ENCODE data around the gene MPI. TPM values are rescaled to one million over a fixed set of nuclear protein-coding genes. Genes with fewer than 3 reads are reported as not detected.

Gene MPI
- total and polyA plus RNA-seq, 10 of the 15 experiments (the other 5 are each of a cell fraction or from before 2014, with no cell fraction given): 35.6 to 93.9 (median 44.1) TPM

GRCh38 chr15:74864296-74864695 lies 25.5 kb upstream of the MPI start:
- peaks cover 12% of the 10 kb centered on the region for H3K9me3 ChIP-seq (replicated peaks; ENCODE audit: control insufficient read depth, insufficient read depth, low read length)
- ChIA-PET CTCF (no interaction called here), SMC1A (ENCODE audit: uncharacterized antibody, unreplicated experiment) (no interaction called here), POLR2A (interaction anchor here (0.6 to 1.2 kb wide), 3 partner anchors 22 to 724 kb away, joined by 3 to 6 read pairs (median 3); partner anchors contain the start of gene FAM219B), RAD21 (ENCODE audit: unreplicated experiment) (interaction anchor here (0.5 to 0.7 kb wide), 2 partner anchors 37 to 486 kb away, joined by 3 to 4 read pairs; no protein-coding TSS in a partner anchor)
- FAIRE-seq (no peak), DNase-seq (ENCODE audit: low read depth, low spot score) (no peak), ATAC-seq (no peak)
- H3K4me1 ChIP-seq (ENCODE audit: control insufficient read depth, insufficient read depth, low read length): peaks cover 30% of the 10 kb centered on the region
- H3K9ac ChIP-seq (ENCODE audit: control insufficient read depth, insufficient read depth, low read length): no peak overlapping the region
- 91% methylated on average over 6 of the region's 6 CpGs for WGBS (ENCODE audit: insufficient coverage, insufficient replicate concordance, low lambda C conversion rate, missing lambda C conversion rate)
- no peak overlapping the region for H3K4me3 ChIP-seq
- peaks cover 62% of the 10 kb centered on the region for H3K79me2 ChIP-seq (ENCODE audit: control insufficient read depth, insufficient read depth, low read length)
- peaks cover 3% of the 10 kb centered on the region; the same call in 1 of the 2 replicates for H4K20me1 ChIP-seq (ENCODE audit: control insufficient read depth, insufficient read depth)
- in situ Hi-C loops (cut with MboI): no loop called here
- no peak for TF ChIP-seq SMAD5 (IDR thresholded peaks at IDR 0.05; ENCODE audit: low read depth)
- TF ChIP-seq MEF2B (IDR thresholded peaks at IDR 0.05; ENCODE audit: partially characterized antibody, poor library complexity, severe bottlenecking): no peak
- TF ChIP-seq BRCA1 (IDR thresholded peaks at IDR 0.05; ENCODE audit: low read depth, low read length): no peak
- no peak for TF ChIP-seq ZBED1 (IDR thresholded peaks at IDR 0.05; ENCODE audit: borderline replicate concordance)
- TF ChIP-seq IKZF1 (conservative IDR thresholded peaks at IDR 0.05): no peak
- no peak for TF ChIP-seq BCL11A (IDR thresholded peaks at IDR 0.05; ENCODE audit: low read depth, low read length)
- no peak for TF ChIP-seq POLR2AphosphoS5 (IDR thresholded peaks at IDR 0.05; ENCODE audit: low read length)
- no peak for TF ChIP-seq HSF1 (IDR thresholded peaks at IDR 0.05; ENCODE audit: low read depth, low read length)
- TF ChIP-seq PAX8 (IDR thresholded peaks at IDR 0.05): no peak
- intact Hi-C loops (cut with micrococcal nuclease; ENCODE audit: unreplicated experiment): no loop called here
- H3K4me2 ChIP-seq (ENCODE audit: control insufficient read depth, insufficient read depth): no peak overlapping the region
- no peak overlapping the region for H2AFZ ChIP-seq (ENCODE audit: control insufficient read depth, low read depth, low read length)
- H3K27me3 ChIP-seq (replicated peaks in 1 of 2; ENCODE audit: control insufficient read depth in 2 of 2, insufficient read depth in 2 of 2, low read length in 1 of 2): no peaks in the 10 kb centered on the region
- no TSS peak for BruUV-seq (replicated peaks)
- H3K36me3 ChIP-seq (ENCODE audit: control insufficient read depth in 2 of 2, insufficient read depth in 2 of 2, low read length in 1 of 2): peaks cover 2 to 19% of the 10 kb centered on the region in 2 experiments; a peak in 3 of 4 replicates
- H3K27ac ChIP-seq (ENCODE audit: control insufficient read depth, insufficient read depth): no peak overlapping the region

Data from GM12878 (cell line).